SW 1271 (cell line): ENCODE measurements around the gene UNC45B.
"Not testable (repeated sequence)": the region's sequence is repeated elsewhere in the genome, so short reads cannot be mapped to it uniquely, and the experiment has no call there.

Source experiments
- DNase-seq, 2 experiments: peaks; one replicate each; lab custom pipeline; 2025; lab: John Stamatoyannopoulos, UW

Gene UNC45B

GRCh38 chr17:35214631-35215273 lies 67.1 kb downstream of the UNC45B start:
- no peak for DNase-seq

DNA sequence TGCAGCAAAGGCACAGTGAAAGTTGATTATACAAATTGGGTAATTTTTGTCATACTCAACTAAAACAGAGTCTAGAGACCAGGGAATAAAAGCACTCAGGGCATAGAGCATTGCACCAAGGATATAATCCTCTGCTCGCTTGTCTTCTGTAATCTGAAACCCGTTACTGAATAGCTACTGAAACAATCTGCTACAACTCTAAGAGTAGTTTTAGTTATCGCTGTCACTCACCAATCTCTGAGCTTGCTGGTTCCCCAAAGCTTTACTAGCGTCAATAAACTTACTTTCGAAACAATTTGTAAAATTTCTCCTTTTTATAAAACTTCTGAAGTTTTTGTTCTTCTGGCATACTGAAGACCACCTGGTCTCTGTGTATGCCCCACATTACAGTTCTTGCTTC lies 69.5 kb downstream of the UNC45B start:
- no peak for DNase-seq

GRCh38 chr17:35218915-35219314 lies 71.3 kb downstream of the UNC45B start:
- no peak for DNase-seq

- no peak for DNase-seq
Observed at GRCh38 chr17:35222452-35222851, 74.8 kb downstream of the UNC45B start.

DNA sequence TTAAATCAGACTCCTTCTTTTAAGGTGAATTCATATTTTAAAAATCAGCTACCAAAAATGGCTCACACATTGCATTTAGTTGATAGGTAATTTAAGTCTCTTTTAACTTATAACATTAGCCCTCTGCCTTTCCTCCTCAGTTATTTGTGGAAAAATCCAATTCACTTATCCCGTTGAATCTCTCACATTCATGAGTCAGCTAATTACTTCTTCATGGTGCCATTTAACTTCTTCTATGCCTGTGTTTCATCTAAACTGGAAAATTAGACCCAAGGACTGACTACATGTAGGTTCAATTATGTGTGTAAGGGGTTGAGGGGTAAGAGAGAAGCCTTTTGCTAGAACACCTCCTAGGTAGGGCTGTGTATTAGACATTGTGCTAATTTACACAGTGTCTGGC lies 76.8 kb downstream of the UNC45B start:
- DNase-seq, result no peak

DNA sequence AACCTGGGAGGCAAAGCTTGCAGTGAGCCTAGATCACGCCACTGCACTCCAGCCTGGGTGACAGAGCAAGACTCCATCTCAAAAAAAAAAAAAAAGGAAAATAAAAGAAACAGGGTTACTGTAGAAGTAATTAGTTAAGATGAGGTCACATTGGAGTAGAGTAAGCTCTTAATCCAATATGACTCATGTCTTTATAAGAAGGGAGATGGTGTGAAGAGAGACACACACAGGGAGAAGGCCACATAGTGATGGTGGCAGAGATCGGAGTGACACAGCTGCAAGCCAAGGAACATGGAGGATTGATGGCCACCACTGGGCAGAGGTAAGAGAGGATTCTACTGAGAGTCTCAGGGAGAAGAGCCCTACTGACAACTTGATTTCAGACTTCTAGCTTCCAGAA lies 79.9 kb downstream of the UNC45B start:
- no peak for DNase-seq

GRCh38 chr17:35229638-35230037 lies 82.0 kb downstream of the UNC45B start:
- DNase-seq, result no peak

DNA sequence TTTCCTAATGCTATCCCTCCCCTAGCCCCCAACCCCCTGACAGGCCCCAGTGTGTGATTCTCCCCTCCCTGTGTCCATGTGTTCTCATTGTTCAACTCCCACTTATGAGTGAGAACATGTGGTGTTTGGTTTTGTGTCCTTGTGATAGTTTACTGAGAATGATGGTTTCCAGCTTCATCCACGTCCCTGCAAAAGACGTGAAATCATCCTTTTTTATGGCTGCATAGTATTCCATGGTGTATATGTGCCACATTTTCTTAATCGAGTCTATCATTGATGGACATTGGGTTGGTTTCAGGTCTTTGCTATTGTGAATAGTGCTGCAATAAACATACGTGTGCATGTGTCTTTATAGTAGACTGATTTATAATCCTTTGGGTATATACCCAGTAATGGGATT lies 86.7 kb downstream of the UNC45B start:
- not testable (repeated sequence) for DNase-seq

DNA sequence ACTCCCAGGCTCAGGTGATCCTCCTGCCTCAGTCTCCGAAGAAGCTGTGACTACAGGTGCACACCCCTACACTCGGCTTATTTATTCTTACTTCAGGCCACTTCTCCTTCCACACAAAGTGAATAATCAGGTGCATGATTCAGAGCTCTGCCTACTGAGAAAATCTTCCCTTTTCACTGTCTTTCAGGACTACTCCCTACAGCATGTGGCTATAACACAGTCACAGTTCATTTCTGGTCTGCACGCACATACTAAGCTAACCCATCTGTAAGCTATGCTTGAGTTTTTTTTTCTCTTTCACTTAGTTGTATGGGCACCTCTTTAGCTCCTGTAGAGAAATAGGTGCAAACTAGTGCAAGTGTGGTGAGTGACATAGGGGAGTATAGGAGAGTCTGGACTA lies 87.7 kb downstream of the UNC45B start:
- no peak for DNase-seq

DNA sequence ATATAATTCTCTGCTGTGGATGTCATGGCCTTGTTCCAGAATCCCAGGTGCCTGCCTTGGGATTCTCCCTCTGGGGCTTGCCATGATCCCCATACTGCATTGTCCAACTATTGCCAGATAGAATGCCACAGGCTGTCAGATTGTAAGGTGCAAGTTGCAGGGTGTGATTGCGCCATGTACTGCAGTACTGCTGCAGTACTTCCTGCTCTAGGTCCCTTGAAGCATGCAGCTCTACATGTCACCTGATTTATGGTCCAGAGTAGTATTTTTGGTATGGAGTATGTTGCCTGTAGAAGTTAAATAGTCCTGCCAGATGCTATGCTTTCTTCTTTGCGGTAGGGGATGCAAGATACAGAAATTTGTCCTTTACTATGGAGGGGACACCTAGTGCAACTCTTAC lies 88.3 kb downstream of the UNC45B start:
- DNase-seq, result no peak

- DNase-seq, result no peak
Observed at GRCh38 chr17:35236821-35237220, 89.2 kb downstream of the UNC45B start.

DNA sequence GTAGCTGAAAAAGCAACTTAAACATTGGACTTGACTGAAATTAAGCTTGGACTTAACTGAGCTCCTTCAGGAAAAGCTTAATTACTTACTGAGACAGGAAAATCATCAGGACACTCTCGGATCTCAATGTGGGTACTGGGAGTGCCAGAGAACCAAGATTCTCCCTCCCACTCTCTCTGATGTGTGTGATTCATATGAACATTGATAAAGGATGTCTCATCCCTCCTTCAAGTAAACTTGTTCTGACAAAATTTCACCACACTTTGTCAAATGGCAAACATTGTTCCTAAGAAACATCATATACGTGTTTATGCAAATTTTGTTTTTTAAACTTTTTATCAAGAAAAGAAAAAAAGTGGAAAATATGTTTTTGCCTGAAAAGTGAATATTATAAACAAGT lies 91.2 kb downstream of the UNC45B start:
- DNase-seq, result no peak
